Hematopoietic multipotent progenitor cell (in vitro differentiated cells): ENCODE data around the gene CEP112. TPM values are rescaled to one million over a fixed set of nuclear protein-coding genes. Genes with fewer than 3 reads are reported as not detected.
A peak's percentile ranks its signal among the peaks of the same experiment; 100 is the strongest.

Experiments used
- DNase-seq, 3 donors: peaks; one replicate each; pipeline ENCODE4 v3.0.0-alpha.2; 2011 to 2015; ENCODE audit warnings: low read depth in 2 of 3, low spot score in 2 of 3
- total RNA-seq: library from RNA; depleted of rRNA; stranded (reverse); fragments of >200 nt; gene quantifications from one replicate; pipeline ENCODE4 v1.2.3, GENCODE V29; 2012

The CEP112 gene
- 1.1 TPM for total RNA-seq

- DNase-seq = peak; percentile 89 to 94 (median 92)
Measured at GRCh38 chr17:66191593-66192377, at the start of gene CEP112. CEP112 (minus strand) TSS chr17:66192133.

- no peak for DNase-seq
Measured at GRCh38 chr17:66240630-66241029, 48.7 kb upstream of the CEP112 start.

- no peak for DNase-seq
Measured at GRCh38 chr17:66240013-66240412, 48.1 kb upstream of the CEP112 start.

- no peak for DNase-seq
Measured at GRCh38 chr17:66235377-66235994, 43.6 kb upstream of the CEP112 start.

GRCh38 chr17:66234611-66235010 is 42.7 kb upstream of the CEP112 start:
- no peak for DNase-seq

- DNase-seq = no peak
Measured at GRCh38 chr17:66233023-66233753, 41.3 kb upstream of the CEP112 start.

- DNase-seq = no peak
Measured at GRCh38 chr17:66230922-66231591, 39.1 kb upstream of the CEP112 start.

GRCh38 chr17:66229783-66230538 is 38.0 kb upstream of the CEP112 start:
- no peak for DNase-seq

- no peak for DNase-seq
Measured at GRCh38 chr17:66228887-66229782, 37.2 kb upstream of the CEP112 start, which contains the start of gene APOH. APOH (minus strand) TSS chr17:66229415; CDS start chr17:66229379, 36 bp downstream.

- no peak for DNase-seq
Measured at GRCh38 chr17:66227212-66228045, 35.5 kb upstream of the CEP112 start.

- DNase-seq = no peak
Measured at GRCh38 chr17:66222798-66223350, 30.9 kb upstream of the CEP112 start.

- no peak for DNase-seq
Measured at GRCh38 chr17:66221755-66222530, 30.0 kb upstream of the CEP112 start.

- DNase-seq = no peak
Measured at GRCh38 chr17:66221343-66221742, 29.4 kb upstream of the CEP112 start.

- DNase-seq = no peak
Measured at GRCh38 chr17:66220079-66220835, 28.3 kb upstream of the CEP112 start.

- DNase-seq = no peak
Measured at GRCh38 chr17:66215529-66215911, 23.6 kb upstream of the CEP112 start.

- no peak for DNase-seq
Measured at GRCh38 chr17:66214884-66215528, 23.1 kb upstream of the CEP112 start.
